ENCODE results near the gene TAGAP.
A peak's percentile ranks its signal among the peaks of the same experiment; 100 is the strongest.

The TAGAP gene, protein sequence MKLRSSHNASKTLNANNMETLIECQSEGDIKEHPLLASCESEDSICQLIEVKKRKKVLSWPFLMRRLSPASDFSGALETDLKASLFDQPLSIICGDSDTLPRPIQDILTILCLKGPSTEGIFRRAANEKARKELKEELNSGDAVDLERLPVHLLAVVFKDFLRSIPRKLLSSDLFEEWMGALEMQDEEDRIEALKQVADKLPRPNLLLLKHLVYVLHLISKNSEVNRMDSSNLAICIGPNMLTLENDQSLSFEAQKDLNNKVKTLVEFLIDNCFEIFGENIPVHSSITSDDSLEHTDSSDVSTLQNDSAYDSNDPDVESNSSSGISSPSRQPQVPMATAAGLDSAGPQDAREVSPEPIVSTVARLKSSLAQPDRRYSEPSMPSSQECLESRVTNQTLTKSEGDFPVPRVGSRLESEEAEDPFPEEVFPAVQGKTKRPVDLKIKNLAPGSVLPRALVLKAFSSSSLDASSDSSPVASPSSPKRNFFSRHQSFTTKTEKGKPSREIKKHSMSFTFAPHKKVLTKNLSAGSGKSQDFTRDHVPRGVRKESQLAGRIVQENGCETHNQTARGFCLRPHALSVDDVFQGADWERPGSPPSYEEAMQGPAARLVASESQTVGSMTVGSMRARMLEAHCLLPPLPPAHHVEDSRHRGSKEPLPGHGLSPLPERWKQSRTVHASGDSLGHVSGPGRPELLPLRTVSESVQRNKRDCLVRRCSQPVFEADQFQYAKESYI

DNA sequence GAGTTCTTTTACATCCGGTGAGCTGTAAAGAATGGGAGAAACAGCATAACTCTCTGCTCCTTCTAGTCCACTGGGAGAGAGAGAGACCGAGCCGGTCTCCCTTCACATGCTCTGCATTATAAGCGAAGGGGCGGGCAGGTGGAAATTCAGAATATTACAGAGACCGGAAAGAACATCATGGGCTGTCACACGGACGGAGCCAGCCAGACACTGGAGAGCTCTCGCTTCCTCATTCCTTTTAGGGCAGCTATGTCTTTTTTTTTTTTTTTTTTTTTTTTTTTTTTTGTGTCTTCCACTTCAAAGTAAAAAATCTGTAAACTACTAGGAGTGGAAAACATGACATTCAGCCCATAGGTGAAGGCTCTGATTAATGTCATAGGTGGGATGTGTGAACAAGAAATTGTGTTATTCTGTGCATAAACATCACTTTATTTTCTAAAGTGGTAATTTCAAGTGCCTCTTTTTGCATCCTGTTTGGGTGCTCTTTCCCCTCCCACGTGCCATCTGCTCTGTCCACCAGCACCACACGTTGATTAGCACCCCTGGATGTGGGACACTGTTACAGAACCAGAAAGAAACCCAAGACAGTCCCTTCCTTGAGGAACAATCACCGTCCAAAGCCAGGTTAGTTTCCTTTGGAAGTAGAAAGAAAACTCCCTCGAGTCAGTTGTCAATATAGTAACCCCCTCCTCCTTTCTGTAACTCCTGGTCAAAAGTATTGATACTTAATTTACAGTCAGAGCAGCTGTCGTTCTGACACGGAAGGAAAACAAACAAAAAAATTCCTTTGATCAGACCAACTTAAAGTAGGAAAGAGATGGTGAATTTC is at the start of gene TAGAP:
Gene TAGAP (minus strand): TSS at position 93 of the 829 bp plus-strand sequence. CDS start 845 bp downstream, outside the sequence.
- no peaks in the 10 kb centered on the region for H3K36me3 ChIP-seq (ENCODE audit: insufficient read depth, low read length)
- H3K4me3 ChIP-seq (ENCODE audit: low read depth in 1 of 2, low read length in 2 of 2) = peak within 1 kb of the TSS in 1 of 2 donors; percentile 50
- H3K9me3 ChIP-seq (ENCODE audit: low read length) = no peaks in the 10 kb centered on the region
- H3K9ac ChIP-seq (ENCODE audit: low read length) = peak within 1 kb of the TSS; percentile 33
- H3K27ac ChIP-seq (ENCODE audit: low read depth, low read length) = no peak within 1 kb of the TSS
- H3K27me3 ChIP-seq (ENCODE audit: control insufficient read depth in 1 of 2, insufficient read depth in 2 of 2, low read length in 2 of 2) = no peaks in the 10 kb centered on the region
- H3K4me1 ChIP-seq (ENCODE audit: insufficient read depth, low read length) = peaks cover 4% of the 10 kb centered on the region

DNA sequence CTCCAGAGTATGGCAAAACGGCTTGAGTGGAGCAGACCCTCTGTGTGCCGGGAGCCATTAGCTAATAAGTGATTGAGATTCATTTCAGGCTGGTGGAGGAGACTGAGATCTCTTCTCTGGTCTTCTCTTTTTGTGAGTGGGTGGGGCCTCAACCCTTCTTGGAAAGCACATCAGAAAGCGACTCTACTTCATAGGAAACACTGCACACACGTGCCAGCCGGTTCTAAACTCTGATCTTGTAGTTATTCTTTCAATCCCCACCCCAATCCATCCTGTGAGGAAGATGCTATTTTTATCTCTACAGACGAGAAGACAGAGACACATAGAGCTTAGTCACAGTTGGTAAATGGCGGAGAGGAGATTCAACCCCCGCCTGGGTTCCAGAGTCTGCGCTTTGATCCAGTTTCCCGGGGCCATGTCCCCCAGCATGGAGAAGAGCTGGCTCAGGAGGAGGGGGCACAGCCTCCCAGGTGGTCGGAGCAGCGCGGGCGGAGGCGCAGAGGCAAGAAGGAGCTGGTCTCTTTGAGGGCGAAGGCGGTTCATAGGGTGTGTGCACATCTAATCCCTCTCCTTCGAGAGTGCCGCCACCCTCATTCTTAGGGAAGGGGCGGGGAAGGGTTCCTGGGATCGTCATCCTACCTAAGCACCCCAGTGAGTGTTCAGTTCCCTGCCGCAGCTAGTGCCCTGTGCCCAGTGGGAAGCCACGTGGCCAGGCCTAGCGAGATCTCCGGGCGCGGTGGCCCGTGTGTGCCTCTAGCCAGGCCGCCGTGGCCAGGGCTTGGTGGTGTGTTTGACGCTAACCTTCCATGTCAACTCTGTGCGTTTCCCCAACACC is 49.0 kb upstream of the TAGAP start:
- Histone ChIP-seq H3K9ac (ENCODE audit: low read length) (no peak overlapping the region), H3K27me3 (ENCODE audit: control insufficient read depth in 1 of 2, insufficient read depth in 2 of 2, low read length in 2 of 2) (no peaks in the 10 kb centered on the region), H3K27ac (ENCODE audit: low read depth, low read length) (no peak overlapping the region), H3K36me3 (ENCODE audit: insufficient read depth, low read length) (no peaks in the 10 kb centered on the region), H3K4me3 (ENCODE audit: low read depth in 1 of 2, low read length in 2 of 2) (no peak overlapping the region), H3K4me1 (ENCODE audit: insufficient read depth, low read length) (no peaks in the 10 kb centered on the region), H3K9me3 (ENCODE audit: low read length) (no peaks in the 10 kb centered on the region)

DNA sequence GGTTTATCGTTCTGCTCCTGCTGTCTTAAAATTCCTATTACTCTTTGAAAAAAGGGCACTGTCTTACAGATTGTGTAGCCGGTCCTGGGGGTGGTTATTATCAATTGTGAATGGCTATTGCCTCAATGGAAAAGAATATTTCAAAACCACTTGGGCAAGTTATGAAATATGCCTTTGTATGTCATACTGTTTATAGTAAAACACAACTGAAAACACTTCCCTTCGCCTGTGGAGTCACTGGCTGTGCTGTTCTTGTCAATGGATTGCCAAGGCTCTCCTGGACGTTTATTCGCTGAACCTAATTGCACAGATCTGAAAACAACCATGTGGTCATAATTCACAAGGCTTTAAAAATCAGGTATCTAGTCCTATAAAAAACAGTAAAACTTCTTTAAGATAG is 47.8 kb upstream of the TAGAP start:
- Histone ChIP-seq H3K36me3 (ENCODE audit: insufficient read depth, low read length) (no peaks in the 10 kb centered on the region), H3K27ac (ENCODE audit: low read depth, low read length) (no peak overlapping the region), H3K27me3 (ENCODE audit: control insufficient read depth in 1 of 2, insufficient read depth in 2 of 2, low read length in 2 of 2) (no peaks in the 10 kb centered on the region), H3K9ac (ENCODE audit: low read length) (no peak overlapping the region), H3K9me3 (ENCODE audit: low read length) (no peaks in the 10 kb centered on the region), H3K4me1 (ENCODE audit: insufficient read depth, low read length) (no peaks in the 10 kb centered on the region), H3K4me3 (ENCODE audit: low read depth in 1 of 2, low read length in 2 of 2) (no peak overlapping the region)

DNA sequence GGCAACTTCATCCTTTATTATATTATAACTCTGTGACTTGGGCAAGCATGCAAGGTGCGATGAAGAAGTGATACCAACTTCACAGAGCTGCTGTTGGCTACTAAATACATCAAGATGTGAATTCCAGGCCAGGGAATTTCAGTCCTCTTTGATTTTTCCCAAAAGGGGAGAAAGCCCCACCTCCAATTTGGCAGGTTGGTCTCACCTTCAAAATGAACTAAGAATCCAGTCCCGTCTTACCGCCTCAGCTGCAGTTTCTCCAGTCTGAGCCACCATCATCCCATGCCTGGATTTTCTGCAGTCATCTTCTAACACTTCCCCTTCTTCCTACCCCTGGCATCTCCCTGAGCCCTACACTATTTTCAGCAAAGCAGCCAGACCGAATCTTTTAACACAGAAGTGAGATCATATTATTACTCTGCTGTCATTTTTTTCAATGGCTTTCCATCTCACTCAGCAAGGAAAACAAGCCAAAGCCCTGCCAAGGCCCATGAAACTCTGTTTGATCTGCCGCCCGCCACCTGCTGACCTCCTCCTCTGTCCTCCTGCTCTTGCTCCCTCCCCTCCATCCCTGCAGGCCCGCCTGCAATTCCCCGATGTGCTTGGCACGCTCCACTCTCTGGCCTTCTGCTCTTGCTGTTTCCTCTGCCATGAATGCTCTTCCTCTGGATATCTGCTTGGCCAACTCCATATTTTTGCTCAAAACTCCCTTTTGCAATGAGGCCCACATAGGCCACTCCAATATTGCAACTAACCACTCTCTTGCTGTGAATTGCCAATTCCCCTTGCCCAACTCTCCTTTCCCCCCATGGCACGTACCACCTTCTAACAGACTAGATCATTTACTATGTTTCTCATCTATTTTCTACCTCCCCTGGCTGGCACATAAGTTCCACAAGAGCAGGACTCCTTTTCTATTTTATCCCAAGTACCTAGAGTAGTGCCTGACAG is 46.0 kb upstream of the TAGAP start:
- no peak overlapping the region for H3K9ac ChIP-seq (ENCODE audit: low read length)
- no peaks in the 10 kb centered on the region for H3K36me3 ChIP-seq (ENCODE audit: insufficient read depth, low read length)
- no peak overlapping the region for H3K4me3 ChIP-seq (ENCODE audit: low read depth in 1 of 2, low read length in 2 of 2)
- no peaks in the 10 kb centered on the region for H3K27me3 ChIP-seq (ENCODE audit: control insufficient read depth in 1 of 2, insufficient read depth in 2 of 2, low read length in 2 of 2)
- H3K9me3 ChIP-seq (ENCODE audit: low read length) = no peaks in the 10 kb centered on the region
- no peak overlapping the region for H3K27ac ChIP-seq (ENCODE audit: low read depth, low read length)
- H3K4me1 ChIP-seq (ENCODE audit: insufficient read depth, low read length) = no peaks in the 10 kb centered on the region

DNA sequence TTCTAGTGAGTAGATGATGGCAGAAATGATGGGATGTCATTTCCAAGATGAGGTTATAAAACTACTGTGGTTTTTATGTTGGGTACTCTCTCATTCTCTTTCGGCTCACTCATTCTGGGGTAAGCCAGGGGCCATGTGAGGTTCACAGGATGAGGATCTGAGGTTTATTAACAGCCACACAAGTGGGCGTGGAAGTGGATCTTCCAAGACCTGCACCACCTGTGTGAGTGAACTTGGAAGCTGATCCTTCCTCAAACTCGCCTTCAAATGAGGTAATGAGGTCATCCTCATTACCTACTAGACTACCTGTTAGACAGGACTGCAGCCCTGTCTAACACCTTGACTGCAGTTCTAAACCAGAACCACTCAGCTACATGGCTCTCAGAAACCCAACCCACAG is 45.1 kb upstream of the TAGAP start:
- no peaks in the 10 kb centered on the region for H3K4me1 ChIP-seq (ENCODE audit: insufficient read depth, low read length)
- no peak overlapping the region for H3K27ac ChIP-seq (ENCODE audit: low read depth, low read length)
- no peaks in the 10 kb centered on the region for H3K36me3 ChIP-seq (ENCODE audit: insufficient read depth, low read length)
- H3K9ac ChIP-seq (ENCODE audit: low read length) = no peak overlapping the region
- H3K4me3 ChIP-seq (ENCODE audit: low read depth in 1 of 2, low read length in 2 of 2) = no peak overlapping the region
- no peaks in the 10 kb centered on the region for H3K27me3 ChIP-seq (ENCODE audit: control insufficient read depth in 1 of 2, insufficient read depth in 2 of 2, low read length in 2 of 2)
- H3K9me3 ChIP-seq (ENCODE audit: low read length) = no peaks in the 10 kb centered on the region

DNA sequence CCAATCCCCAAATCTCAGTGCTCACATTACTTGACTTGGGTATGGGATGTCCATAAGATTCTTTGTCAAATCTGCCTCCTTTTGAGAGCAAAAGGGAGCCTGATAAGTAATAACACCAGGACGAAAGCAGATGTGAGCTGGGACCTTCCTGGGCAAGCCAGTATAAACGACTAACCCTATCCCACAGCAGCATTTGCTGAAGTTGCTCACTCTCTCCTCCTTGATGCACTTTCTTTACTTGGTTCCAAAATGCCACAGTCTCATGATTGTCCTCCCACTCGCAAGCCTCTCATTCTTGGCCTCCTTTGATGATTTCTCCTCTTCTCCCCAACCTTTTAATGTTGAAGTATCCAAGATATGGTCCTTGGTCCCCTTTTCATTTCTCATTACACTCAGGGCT is 44.7 kb upstream of the TAGAP start:
- no peak overlapping the region for H3K9ac ChIP-seq (ENCODE audit: low read length)
- H3K4me3 ChIP-seq (ENCODE audit: low read depth in 1 of 2, low read length in 2 of 2) = no peak overlapping the region
- H3K36me3 ChIP-seq (ENCODE audit: insufficient read depth, low read length) = no peaks in the 10 kb centered on the region
- H3K4me1 ChIP-seq (ENCODE audit: insufficient read depth, low read length) = no peaks in the 10 kb centered on the region
- no peaks in the 10 kb centered on the region for H3K9me3 ChIP-seq (ENCODE audit: low read length)
- no peak overlapping the region for H3K27ac ChIP-seq (ENCODE audit: low read depth, low read length)
- no peaks in the 10 kb centered on the region for H3K27me3 ChIP-seq (ENCODE audit: control insufficient read depth in 1 of 2, insufficient read depth in 2 of 2, low read length in 2 of 2)

DNA sequence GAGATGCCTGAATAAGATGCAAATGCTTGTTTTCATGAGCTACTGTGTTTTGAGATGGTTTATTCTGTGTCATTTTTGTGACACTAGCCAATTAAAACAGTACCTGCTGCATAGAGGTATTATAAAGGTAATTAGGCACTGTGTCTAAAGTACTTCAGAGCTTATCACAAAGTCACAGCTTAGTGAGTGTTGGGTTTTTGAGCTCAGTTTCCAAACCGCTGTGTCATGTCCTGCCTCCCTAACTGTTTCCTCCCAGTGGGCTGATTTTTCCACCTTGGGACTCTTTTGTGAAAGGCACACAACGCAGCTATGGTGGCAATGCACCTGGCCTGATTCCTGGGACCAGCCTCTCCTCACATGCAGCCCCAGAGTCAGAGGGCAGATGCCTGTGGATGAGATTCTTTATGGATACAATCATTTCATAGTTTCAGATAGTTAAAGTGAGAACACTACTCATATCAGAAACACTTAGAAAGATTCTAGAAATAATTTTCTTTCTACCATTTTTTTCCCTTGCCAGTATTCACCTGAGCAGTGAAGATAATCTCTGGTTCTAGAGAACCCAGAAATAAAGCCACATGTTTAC is 41.3 kb upstream of the TAGAP start:
- no peak overlapping the region for H3K27ac ChIP-seq (ENCODE audit: low read depth, low read length)
- H3K4me1 ChIP-seq (ENCODE audit: insufficient read depth, low read length) = no peaks in the 10 kb centered on the region
- no peaks in the 10 kb centered on the region for H3K27me3 ChIP-seq (ENCODE audit: control insufficient read depth in 1 of 2, insufficient read depth in 2 of 2, low read length in 2 of 2)
- no peaks in the 10 kb centered on the region for H3K36me3 ChIP-seq (ENCODE audit: insufficient read depth, low read length)
- no peaks in the 10 kb centered on the region for H3K9me3 ChIP-seq (ENCODE audit: low read length)
- H3K4me3 ChIP-seq (ENCODE audit: low read depth in 1 of 2, low read length in 2 of 2) = no peak overlapping the region
- H3K9ac ChIP-seq (ENCODE audit: low read length) = no peak overlapping the region

DNA sequence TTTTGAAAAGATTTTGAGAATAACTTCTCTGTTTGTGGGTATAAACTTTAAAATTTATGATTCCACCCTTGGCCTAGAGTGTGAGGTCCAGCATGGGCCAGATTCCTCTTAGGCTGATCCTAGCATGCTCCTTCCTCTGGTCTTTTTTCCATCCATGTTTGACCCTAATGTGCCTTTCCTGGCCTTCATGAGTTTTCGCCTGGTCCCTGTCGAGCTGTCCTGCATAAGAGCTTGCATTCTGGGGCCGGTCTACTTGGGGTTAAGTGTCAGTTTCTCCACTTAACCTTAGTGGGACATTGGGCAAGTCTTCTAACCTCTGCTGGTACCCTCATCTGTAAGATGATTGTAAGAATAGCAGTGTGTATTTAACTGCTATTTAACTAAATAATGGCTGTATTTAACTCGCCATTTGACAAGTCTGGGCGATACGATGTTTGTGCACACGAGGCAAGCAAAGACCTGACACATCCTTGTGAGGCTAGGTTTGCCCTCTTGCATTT is 40.7 kb upstream of the TAGAP start:
- H3K4me3 ChIP-seq (ENCODE audit: low read depth in 1 of 2, low read length in 2 of 2) = no peak overlapping the region
- no peaks in the 10 kb centered on the region for H3K27me3 ChIP-seq (ENCODE audit: control insufficient read depth in 1 of 2, insufficient read depth in 2 of 2, low read length in 2 of 2)
- H3K4me1 ChIP-seq (ENCODE audit: insufficient read depth, low read length) = no peaks in the 10 kb centered on the region
- H3K36me3 ChIP-seq (ENCODE audit: insufficient read depth, low read length) = no peaks in the 10 kb centered on the region
- H3K9me3 ChIP-seq (ENCODE audit: low read length) = no peaks in the 10 kb centered on the region
- H3K27ac ChIP-seq (ENCODE audit: low read depth, low read length) = no peak overlapping the region
- no peak overlapping the region for H3K9ac ChIP-seq (ENCODE audit: low read length)

DNA sequence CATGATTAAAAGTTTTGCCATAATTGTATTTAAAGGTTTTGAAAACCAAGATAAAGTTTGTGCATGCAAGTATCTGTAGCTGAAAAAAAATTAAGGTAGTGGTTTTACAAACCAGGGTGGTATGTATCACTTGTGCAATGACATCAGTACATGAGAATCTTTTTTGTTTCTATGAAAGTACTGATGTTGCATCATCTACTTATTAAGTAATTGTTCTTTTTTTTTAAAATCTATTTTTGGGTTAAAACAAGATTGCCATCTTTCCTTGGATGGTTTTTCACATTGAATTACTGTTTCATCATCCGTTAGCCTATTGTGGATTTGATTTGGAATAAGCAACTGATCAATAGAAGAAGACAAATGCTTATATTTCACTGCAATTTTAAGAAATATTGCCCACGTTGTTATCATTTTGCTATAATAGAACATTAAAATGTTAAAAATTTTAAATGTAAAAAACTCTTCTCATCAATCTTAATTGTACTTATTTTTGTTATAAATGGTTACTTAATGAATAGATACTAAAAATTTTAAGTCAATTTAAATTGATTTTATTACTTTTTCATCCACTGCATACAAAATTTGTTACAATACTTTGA is 39.8 kb upstream of the TAGAP start:
- Histone ChIP-seq H3K27ac (ENCODE audit: low read depth, low read length) (no peak overlapping the region), H3K4me3 (ENCODE audit: low read depth in 1 of 2, low read length in 2 of 2) (no peak overlapping the region), H3K4me1 (ENCODE audit: insufficient read depth, low read length) (no peaks in the 10 kb centered on the region), H3K36me3 (ENCODE audit: insufficient read depth, low read length) (no peaks in the 10 kb centered on the region), H3K9ac (ENCODE audit: low read length) (no peak overlapping the region), H3K27me3 (ENCODE audit: control insufficient read depth in 1 of 2, insufficient read depth in 2 of 2, low read length in 2 of 2) (no peaks in the 10 kb centered on the region), H3K9me3 (ENCODE audit: low read length) (no peaks in the 10 kb centered on the region)
